GM18526 (cell line): Measurements from ENCODE around the gene LSM10.

Experiments
- POLR2A ChIP-seq: IDR thresholded peaks from 3 replicates; pipeline ENCODE4 v1.6.1; 2011; ENCODE audit not compliant: insufficient read length; ENCODE audit errors: extremely low read depth

The LSM10 gene

GRCh38 chr1:36419140-36419539 lies 21.4 kb upstream of the LSM10 start:
- no peak for TF ChIP-seq POLR2A

- TF ChIP-seq POLR2A: no peak
These were observed 20.2 kb upstream of the LSM10 start for GRCh38 chr1:36417931-36418330.

- TF ChIP-seq POLR2A: no peak
These were observed 18.1 kb upstream of the LSM10 start for GRCh38 chr1:36415661-36416326.

- no peak for TF ChIP-seq POLR2A
These were observed 16.7 kb upstream of the LSM10 start for GRCh38 chr1:36414384-36414783.

- TF ChIP-seq POLR2A: no peak
These were observed 14.3 kb upstream of the LSM10 start for GRCh38 chr1:36411674-36412648.

GRCh38 chr1:36408479-36408878 lies 10.8 kb upstream of the LSM10 start:
- no peak for TF ChIP-seq POLR2A

- TF ChIP-seq POLR2A: no peak
These were observed 8.7 kb upstream of the LSM10 start for GRCh38 chr1:36406440-36406839.

GRCh38 chr1:36402504-36402890 lies 4.8 kb upstream of the LSM10 start:
- TF ChIP-seq POLR2A: no peak

GRCh38 chr1:36401602-36402503 lies 4.1 kb upstream of the LSM10 start:
- TF ChIP-seq POLR2A: no peak

GRCh38 chr1:36400825-36401601 lies 3.3 kb upstream of the LSM10 start:
- no peak for TF ChIP-seq POLR2A

- no peak for TF ChIP-seq POLR2A
These were observed 2.8 kb upstream of the LSM10 start for GRCh38 chr1:36400514-36400824.

- TF ChIP-seq POLR2A: no peak
These were observed 766 bp upstream of the LSM10 start for GRCh38 chr1:36398370-36398977.

- TF ChIP-seq POLR2A: no peak
These were observed 678 bp downstream of the LSM10 start for GRCh38 chr1:36397083-36397377.

- no peak for TF ChIP-seq POLR2A
These were observed 1.3 kb downstream of the LSM10 start for GRCh38 chr1:36396359-36396758.
